HL-60 (cell line): Measurements from ENCODE around the gene ODC1.

Source experiments
- DNase-seq, 2 experiments: peaks; one replicate each; pipeline ENCODE4 v3.0.0-alpha.2; 2010 to 2020; ENCODE audit warnings: low read depth in 1 of 2, low spot score in 1 of 2
- H3K27ac ChIP-seq: fragments of 250-450 bp; sonication (Bioruptor Pico); replicated peaks from 2 replicates; pipeline ENCODE4 v1.5.1; 2020; ENCODE audit warnings: mild to moderate bottlenecking, moderate library complexity
- H3K27me3 ChIP-seq: fragments of 250-450 bp; sonication (Bioruptor Pico); 2 replicates; pipeline ENCODE4 v1.5.1; 2021; ENCODE audit warnings: mild to moderate bottlenecking, moderate library complexity; ENCODE audit not compliant: insufficient read depth, poor library complexity, severe bottlenecking
- H3K4me3 ChIP-seq: replicated peaks from 2 replicates; pipeline ENCODE4 v1.5.1; 2011; ENCODE audit warnings: mild to moderate bottlenecking, control low read depth, low read length; ENCODE audit not compliant: insufficient read depth
- CTCF ChIP-seq: IDR thresholded peaks from one replicate; pipeline ENCODE4 v1.5.1; 2011; ENCODE audit warnings: low read length, control low read depth, inconsistent platforms; ENCODE audit not compliant: insufficient read depth
- GABPA ChIP-seq: IDR thresholded peaks from 2 replicates; pipeline ENCODE4 v1.6.1; 2012; ENCODE audit warnings: low read depth
- POLR2AphosphoS5 ChIP-seq: IDR thresholded peaks from 2 replicates; pipeline ENCODE4 v1.6.1; 2012; ENCODE audit warnings: low read depth
- SPI1 ChIP-seq: IDR thresholded peaks from 2 replicates; pipeline ENCODE4 v1.6.1; 2012; ENCODE audit warnings: low read depth, mild to moderate bottlenecking, borderline replicate concordance
- TF ChIP-seq, protein P1 (sequence below): IDR thresholded peaks from 2 replicates; pipeline ENCODE4 v1.6.1; 2012; ENCODE audit warnings: low read depth; ENCODE audit not compliant: insufficient replicate concordance

The ODC1 gene

GRCh38 chr2:10448576-10449485 is 704 bp upstream of the ODC1 start:
- H3K4me3 ChIP-seq, result peak overlapping the region; percentile 41
- H3K27ac ChIP-seq, result peak overlapping the region; percentile 92
- no peaks in the 10 kb centered on the region for H3K27me3 ChIP-seq
- DNase-seq, result peak; percentile 92 to 94
- TF ChIP-seq POLR2AphosphoS5, result peak; percentile 83
- TF ChIP-seq, protein P1, sequence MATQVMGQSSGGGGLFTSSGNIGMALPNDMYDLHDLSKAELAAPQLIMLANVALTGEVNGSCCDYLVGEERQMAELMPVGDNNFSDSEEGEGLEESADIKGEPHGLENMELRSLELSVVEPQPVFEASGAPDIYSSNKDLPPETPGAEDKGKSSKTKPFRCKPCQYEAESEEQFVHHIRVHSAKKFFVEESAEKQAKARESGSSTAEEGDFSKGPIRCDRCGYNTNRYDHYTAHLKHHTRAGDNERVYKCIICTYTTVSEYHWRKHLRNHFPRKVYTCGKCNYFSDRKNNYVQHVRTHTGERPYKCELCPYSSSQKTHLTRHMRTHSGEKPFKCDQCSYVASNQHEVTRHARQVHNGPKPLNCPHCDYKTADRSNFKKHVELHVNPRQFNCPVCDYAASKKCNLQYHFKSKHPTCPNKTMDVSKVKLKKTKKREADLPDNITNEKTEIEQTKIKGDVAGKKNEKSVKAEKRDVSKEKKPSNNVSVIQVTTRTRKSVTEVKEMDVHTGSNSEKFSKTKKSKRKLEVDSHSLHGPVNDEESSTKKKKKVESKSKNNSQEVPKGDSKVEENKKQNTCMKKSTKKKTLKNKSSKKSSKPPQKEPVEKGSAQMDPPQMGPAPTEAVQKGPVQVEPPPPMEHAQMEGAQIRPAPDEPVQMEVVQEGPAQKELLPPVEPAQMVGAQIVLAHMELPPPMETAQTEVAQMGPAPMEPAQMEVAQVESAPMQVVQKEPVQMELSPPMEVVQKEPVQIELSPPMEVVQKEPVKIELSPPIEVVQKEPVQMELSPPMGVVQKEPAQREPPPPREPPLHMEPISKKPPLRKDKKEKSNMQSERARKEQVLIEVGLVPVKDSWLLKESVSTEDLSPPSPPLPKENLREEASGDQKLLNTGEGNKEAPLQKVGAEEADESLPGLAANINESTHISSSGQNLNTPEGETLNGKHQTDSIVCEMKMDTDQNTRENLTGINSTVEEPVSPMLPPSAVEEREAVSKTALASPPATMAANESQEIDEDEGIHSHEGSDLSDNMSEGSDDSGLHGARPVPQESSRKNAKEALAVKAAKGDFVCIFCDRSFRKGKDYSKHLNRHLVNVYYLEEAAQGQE, result no peak
- TF ChIP-seq SPI1, result peak; percentile 51; the same call in 1 of the 2 replicates
- TF ChIP-seq GABPA, result no peak
- no peak for TF ChIP-seq CTCF

DNA sequence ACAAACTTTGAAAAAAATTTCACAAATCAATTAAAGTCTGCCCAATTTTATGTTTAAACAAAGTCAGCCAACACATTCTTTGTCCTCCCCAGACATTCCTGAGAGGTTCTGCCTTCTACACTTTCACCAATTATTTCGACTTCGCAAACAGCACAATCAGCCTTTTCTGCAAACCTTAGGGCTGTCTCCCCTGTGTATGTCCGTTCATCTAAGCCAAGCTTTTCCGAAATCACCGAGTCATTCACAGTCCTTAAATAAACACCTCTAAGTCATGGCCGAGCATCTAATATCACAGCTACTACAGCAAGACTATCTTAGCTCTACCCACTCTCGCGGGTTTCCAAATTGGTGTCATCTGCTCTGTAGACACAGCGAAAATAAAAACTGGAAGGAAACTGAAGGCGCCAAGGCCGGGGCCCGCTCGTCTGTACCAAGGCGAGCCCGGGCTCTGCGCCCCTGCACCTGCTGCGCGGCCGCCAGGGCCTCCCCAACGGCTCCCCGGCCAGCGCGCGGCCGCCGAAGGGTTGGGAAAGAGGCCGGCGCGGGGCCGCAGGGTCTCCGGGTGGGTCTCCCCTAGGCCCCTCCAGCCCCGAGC is 730 bp downstream of the ODC1 start:
- Histone ChIP-seq H3K27ac (peak overlapping the region; percentile 85), H3K4me3 (peak overlapping the region; percentile 53), H3K27me3 (no peaks in the 10 kb centered on the region)
- no peak for TF ChIP-seq CTCF
- TF ChIP-seq, protein P1, result peak; percentile 4
- TF ChIP-seq SPI1, result no peak
- TF ChIP-seq POLR2AphosphoS5, result no peak
- TF ChIP-seq GABPA, result 0 out of 2 replicates have a peak, but pooled peaks have one; percentile 14
- peak in 1 of 2 experiments; percentile 34 for DNase-seq

DNA sequence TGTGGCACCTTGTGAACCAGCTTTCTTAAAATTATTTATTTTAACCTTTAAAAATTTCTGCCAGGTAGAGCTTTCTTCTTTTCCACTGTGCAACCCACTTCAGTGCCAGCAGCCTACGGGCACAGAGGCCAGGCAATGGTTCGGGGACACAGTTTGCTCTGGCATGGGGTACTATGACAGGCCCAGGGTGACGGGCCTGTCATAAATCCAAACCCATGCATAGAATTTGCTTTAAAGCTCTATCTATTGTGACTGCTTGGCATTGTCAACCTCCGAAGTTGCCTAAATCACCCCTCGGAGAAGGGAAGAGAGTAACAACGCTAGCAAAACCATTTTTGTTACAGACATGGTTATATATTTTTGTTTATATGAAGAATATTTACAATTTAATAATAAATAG is 1.5 kb downstream of the ODC1 start:
- TF ChIP-seq POLR2AphosphoS5, result no peak
- no peak for TF ChIP-seq GABPA
- TF ChIP-seq CTCF, result no peak
- TF ChIP-seq SPI1, result no peak
- TF ChIP-seq, protein P1, result no peak
- Histone ChIP-seq H3K4me3 (peak overlapping the region; percentile 53), H3K27ac (peak overlapping the region; percentile 85), H3K27me3 (no peaks in the 10 kb centered on the region)
- DNase-seq, result no peak
